OCI-LY3 (cell line): ENCODE data around the gene L3MBTL3.

Experiments
- H2AFZ ChIP-seq: fragments of 200-600, 300-600 bp; shearing (Covaris generic); 2 replicates; pipeline ENCODE4 v1.6.0; 2014; ENCODE audit warnings: antibody characterized with exemption, low read depth, low read length
- H3K27ac ChIP-seq: fragments of 200-600, 300-600 bp; sonication (generic); 2 replicates; pipeline ENCODE4 v1.5.1; 2014; ENCODE audit warnings: mild to moderate bottlenecking, low read length, moderate library complexity, mixed read lengths
- H3K27me3 ChIP-seq: fragments of 200-600, 300-600 bp; sonication (generic); 2 replicates; pipeline ENCODE4 v1.6.1; 2014; ENCODE audit warnings: low read depth, low read length, mixed read lengths
- H3K36me3 ChIP-seq: fragments of 200-600, 300-600 bp; sonication (generic); replicated peaks from 2 replicates; pipeline ENCODE3; 2014; ENCODE audit warnings: low read depth, low read length, mixed read lengths
- H3K4me1 ChIP-seq: fragments of 300-600, 200-600 bp; sonication (generic); 2 replicates; pipeline ENCODE4 v1.6.1; 2014; ENCODE audit warnings: low read length, mixed read lengths
- H3K4me2 ChIP-seq: fragments of 200-600, 300-600 bp; sonication (generic); 2 replicates; pipeline ENCODE4 v1.6.1; 2014; ENCODE audit warnings: low read length, mixed read lengths
- H3K4me3 ChIP-seq: fragments of 300-600, 200-600 bp; sonication (generic); 2 replicates; pipeline ENCODE4 v1.5.1; 2014; ENCODE audit warnings: antibody characterized with exemption, mild to moderate bottlenecking, low read length, moderate library complexity
- H3K79me2 ChIP-seq: fragments of 300-600, 200-600 bp; shearing (Covaris generic); 2 replicates; pipeline ENCODE4 v1.6.1; 2014; ENCODE audit warnings: mild to moderate bottlenecking, low read length, mixed read lengths
- H3K9ac ChIP-seq: fragments of 300-600, 200-600 bp; shearing (Covaris generic); 2 replicates; pipeline ENCODE4 v1.6.0; 2014; ENCODE audit warnings: mild to moderate bottlenecking, low read length, moderate library complexity
- H3K9me3 ChIP-seq: fragments of 200-600, 300-600 bp; shearing (Covaris generic); 2 replicates; pipeline ENCODE4 v1.6.1; 2014; ENCODE audit warnings: low read length, mixed read lengths; ENCODE audit not compliant: insufficient read depth
- H4K20me1 ChIP-seq: fragments of 200-600, 300-600 bp; sonication (generic); 2 replicates; pipeline ENCODE4 v1.6.1; 2016; ENCODE audit warnings: low read length, mixed read lengths; ENCODE audit not compliant: insufficient read depth
- CTCF ChIP-seq: fragments of 200-600, 300-600 bp; sonication (generic); IDR thresholded peaks from 2 replicates; pipeline ENCODE4 v1.5.1; 2014; ENCODE audit warnings: antibody characterized with exemption, low read length, low read depth
- EZH2phosphoT487 ChIP-seq: fragments of 200-600 bp; shearing (Covaris generic); IDR thresholded peaks from 2 replicates; pipeline ENCODE4 v1.6.1; 2018; ENCODE audit warnings: antibody characterized with exemption, mixed run types, low read depth

The L3MBTL3 gene

DNA sequence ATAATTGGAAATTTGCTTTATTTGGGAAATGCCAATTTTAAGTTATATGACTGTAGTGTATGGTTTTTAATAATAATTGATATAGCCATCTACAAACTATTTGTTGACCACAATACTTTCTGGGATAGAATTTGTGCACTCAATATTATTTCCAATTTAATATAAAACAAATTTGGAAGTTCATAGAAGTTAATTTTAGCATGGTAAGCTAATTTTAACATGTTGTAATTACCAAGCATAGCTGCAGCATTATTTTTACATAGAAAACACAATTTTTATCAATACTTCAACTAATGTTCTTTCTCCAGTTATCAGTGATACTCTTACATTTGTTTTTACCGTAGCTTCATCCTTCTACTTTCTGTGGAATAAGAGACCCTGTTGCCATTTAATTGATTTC, 100.8 kb downstream of the L3MBTL3 start:
- H3K27me3 ChIP-seq, result no peaks in the 10 kb centered on the region
- H4K20me1 ChIP-seq, result no peaks in the 10 kb centered on the region
- H3K27ac ChIP-seq, result no peak overlapping the region
- H3K4me3 ChIP-seq, result no peak overlapping the region
- no peaks in the 10 kb centered on the region for H3K9me3 ChIP-seq
- no peak overlapping the region for H3K4me2 ChIP-seq
- H3K79me2 ChIP-seq, result no peaks in the 10 kb centered on the region
- H3K36me3 ChIP-seq, result no peaks in the 10 kb centered on the region
- TF ChIP-seq CTCF (no peak), EZH2phosphoT487 (no peak)
- H3K9ac ChIP-seq, result no peak overlapping the region
- H3K4me1 ChIP-seq, result peaks cover 42% of the 10 kb centered on the region
- no peak overlapping the region for H2AFZ ChIP-seq

DNA sequence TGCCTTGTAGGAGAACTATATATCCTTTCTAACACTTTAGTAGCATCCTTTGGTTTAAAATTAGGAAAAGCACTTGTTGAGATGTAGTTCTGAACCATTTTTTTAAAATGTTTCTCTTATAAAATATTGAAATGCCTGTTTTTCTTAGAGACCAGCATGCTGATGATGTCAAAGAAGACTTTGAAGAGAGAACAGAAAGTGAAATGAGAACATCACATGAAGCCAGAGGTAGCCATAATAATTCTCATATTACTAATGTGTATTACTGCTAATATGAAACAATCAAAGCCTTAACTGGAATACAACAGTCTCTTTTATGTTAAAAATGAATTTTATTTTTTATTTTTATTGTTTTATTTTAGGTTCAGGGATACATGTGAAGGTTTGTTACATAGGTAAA, 102.3 kb downstream of the L3MBTL3 start:
- no peak overlapping the region for H3K9ac ChIP-seq
- no peaks in the 10 kb centered on the region for H3K9me3 ChIP-seq
- H2AFZ ChIP-seq, result no peak overlapping the region
- H3K27me3 ChIP-seq, result no peaks in the 10 kb centered on the region
- no peaks in the 10 kb centered on the region for H4K20me1 ChIP-seq
- peaks cover 27% of the 10 kb centered on the region for H3K4me1 ChIP-seq
- no peaks in the 10 kb centered on the region for H3K36me3 ChIP-seq
- no peak overlapping the region for H3K4me3 ChIP-seq
- TF ChIP-seq EZH2phosphoT487 (no peak), CTCF (no peak)
- no peaks in the 10 kb centered on the region for H3K79me2 ChIP-seq
- no peak overlapping the region for H3K27ac ChIP-seq
- H3K4me2 ChIP-seq, result peak overlapping the region; percentile 49

- no peaks in the 10 kb centered on the region for H3K27me3 ChIP-seq
- peaks cover 17% of the 10 kb centered on the region for H3K4me1 ChIP-seq
- no peak overlapping the region for H3K9ac ChIP-seq
- no peaks in the 10 kb centered on the region for H4K20me1 ChIP-seq
- H2AFZ ChIP-seq, result no peak overlapping the region
- H3K36me3 ChIP-seq, result no peaks in the 10 kb centered on the region
- TF ChIP-seq EZH2phosphoT487 (no peak), CTCF (no peak)
- H3K4me3 ChIP-seq, result no peak overlapping the region
- H3K27ac ChIP-seq, result no peak overlapping the region
- no peaks in the 10 kb centered on the region for H3K79me2 ChIP-seq
- no peaks in the 10 kb centered on the region for H3K9me3 ChIP-seq
- H3K4me2 ChIP-seq, result no peak overlapping the region
These were observed 103.9 kb downstream of the L3MBTL3 start for GRCh38 chr6:130122243-130122642.

- Histone ChIP-seq H2AFZ (no peak overlapping the region), H3K27ac (no peak overlapping the region), H3K4me1 (no peaks in the 10 kb centered on the region), H3K36me3 (no peaks in the 10 kb centered on the region), H3K4me3 (no peak overlapping the region), H3K9me3 (no peaks in the 10 kb centered on the region), H4K20me1 (no peaks in the 10 kb centered on the region), H3K79me2 (no peaks in the 10 kb centered on the region), H3K9ac (no peak overlapping the region), H3K4me2 (no peak overlapping the region), H3K27me3 (no peaks in the 10 kb centered on the region)
- no peak for TF ChIP-seq EZH2phosphoT487
- TF ChIP-seq CTCF, result no peak
These were observed 108.8 kb downstream of the L3MBTL3 start for GRCh38 chr6:130127195-130127594.
